BLaER1 (cell line): ENCODE results near the gene RPL36.

Source experiments
- H3K27ac ChIP-seq: shearing (Covaris generic); formaldehyde crosslinking; 2 replicates; pipeline ENCODE4 v1.8.1; 2022
- H3K27me3 ChIP-seq: shearing (Covaris generic); formaldehyde crosslinking; 2 replicates; pipeline ENCODE4 v1.8.1; 2022
- H3K36me3 ChIP-seq: shearing (Covaris generic); formaldehyde crosslinking; 2 replicates; pipeline ENCODE4 v1.8.1; 2022
- H3K4me1 ChIP-seq: shearing (Covaris generic); formaldehyde crosslinking; 2 replicates; pipeline ENCODE4 v1.8.1; 2022
- H3K4me2 ChIP-seq: shearing (Covaris generic); formaldehyde crosslinking; 2 replicates; pipeline ENCODE4 v1.8.1; 2022
- H3K4me3 ChIP-seq: shearing (Covaris generic); formaldehyde crosslinking; 2 replicates; pipeline ENCODE4 v1.8.1; 2022
- H3K9ac ChIP-seq: shearing (Covaris generic); formaldehyde crosslinking; 2 replicates; pipeline ENCODE4 v1.8.1; 2022
- H3K9me3 ChIP-seq: shearing (Covaris generic); formaldehyde crosslinking; 2 replicates; pipeline ENCODE4 v1.8.1; 2022
- H4K20me1 ChIP-seq: shearing (Covaris generic); formaldehyde crosslinking; 2 replicates; pipeline ENCODE4 v1.8.1; 2022
- Cebpa-rat ChIP-seq: shearing (Covaris generic); IDR thresholded peaks from 2 replicates; pipeline ENCODE4 v1.8.1; 2022

Gene RPL36

DNA sequence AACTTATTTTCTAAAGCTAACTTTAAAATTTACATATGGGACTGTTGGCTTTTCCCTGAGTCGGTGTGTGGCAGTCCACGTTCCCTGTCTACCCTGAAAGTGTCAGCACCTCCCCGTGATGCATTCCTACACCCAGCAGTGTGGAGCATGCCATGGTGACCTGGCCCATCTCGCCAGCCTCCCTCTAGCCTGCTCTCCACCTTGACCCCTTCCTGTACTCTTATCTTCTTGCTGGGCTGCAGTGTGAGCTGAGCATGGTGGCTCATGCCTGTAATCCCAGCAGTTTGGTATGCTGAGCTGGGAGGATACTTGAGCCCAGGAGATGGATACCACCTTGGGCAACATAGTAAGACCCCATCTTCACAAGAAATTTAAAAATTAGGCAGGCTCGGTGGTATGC, 35.2 kb upstream of the RPL36 start:
- Histone ChIP-seq H3K27me3 (no peaks in the 10 kb centered on the region), H3K4me3 (no peak overlapping the region), H3K36me3 (peaks cover 99% of the 10 kb centered on the region), H3K4me2 (no peak overlapping the region), H3K4me1 (no peaks in the 10 kb centered on the region), H3K9me3 (no peaks in the 10 kb centered on the region), H4K20me1 (peaks cover 92% of the 10 kb centered on the region), H3K27ac (no peak overlapping the region), H3K9ac (no peak overlapping the region)
- TF ChIP-seq Cebpa-rat, result no peak

DNA sequence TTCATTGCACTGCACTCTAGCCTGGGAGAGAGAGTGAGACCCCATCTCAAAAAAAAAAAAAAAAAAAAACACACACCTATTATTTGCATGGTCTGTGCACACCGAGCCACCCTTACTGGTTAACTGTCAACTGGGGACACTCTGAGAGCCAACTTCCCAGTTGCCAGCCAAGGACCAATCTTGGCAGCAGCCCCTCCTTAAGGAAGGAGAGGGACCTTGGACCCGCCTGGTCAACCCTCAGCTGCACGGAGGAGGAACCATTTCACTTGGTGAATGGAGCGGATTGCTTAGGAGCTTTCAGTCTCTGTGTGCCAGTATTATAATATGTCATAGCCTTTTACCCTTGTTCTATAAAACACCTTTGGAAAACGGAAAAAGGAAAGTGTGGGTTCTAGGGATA, 34.7 kb upstream of the RPL36 start:
- Histone ChIP-seq H3K9ac (no peak overlapping the region), H3K27ac (no peak overlapping the region), H3K4me2 (no peak overlapping the region), H3K4me3 (no peak overlapping the region), H3K27me3 (no peaks in the 10 kb centered on the region), H3K36me3 (peaks cover 99% of the 10 kb centered on the region), H3K4me1 (no peaks in the 10 kb centered on the region), H4K20me1 (peaks cover 92% of the 10 kb centered on the region), H3K9me3 (no peaks in the 10 kb centered on the region)
- TF ChIP-seq Cebpa-rat, result no peak

DNA sequence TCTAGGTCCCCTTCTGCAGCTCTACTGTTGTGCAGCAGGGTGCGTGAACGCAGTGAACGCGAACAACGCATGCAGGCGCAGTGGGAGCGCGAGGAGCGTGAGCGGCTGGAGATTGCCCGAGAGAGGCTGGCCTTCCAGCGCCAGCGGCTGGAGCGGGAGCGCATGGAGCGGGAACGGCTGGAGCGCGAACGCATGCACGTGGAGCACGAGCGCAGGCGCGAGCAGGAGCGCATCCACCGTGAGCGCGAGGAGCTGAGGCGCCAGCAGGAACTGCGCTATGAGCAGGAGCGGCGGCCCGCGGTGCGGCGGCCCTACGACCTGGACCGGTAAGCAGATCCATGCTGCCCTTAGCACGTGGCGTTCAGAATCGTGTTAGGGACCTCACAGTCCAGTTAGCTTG, 28.6 kb upstream of the RPL36 start:
- Histone ChIP-seq H3K4me1 (no peaks in the 10 kb centered on the region), H3K9ac (no peak overlapping the region), H3K27ac (no peak overlapping the region), H3K36me3 (peaks cover 99% of the 10 kb centered on the region), H3K4me3 (no peak overlapping the region), H3K9me3 (no peaks in the 10 kb centered on the region), H4K20me1 (peaks cover 92% of the 10 kb centered on the region), H3K27me3 (no peaks in the 10 kb centered on the region), H3K4me2 (no peak overlapping the region)
- no peak for TF ChIP-seq Cebpa-rat

DNA sequence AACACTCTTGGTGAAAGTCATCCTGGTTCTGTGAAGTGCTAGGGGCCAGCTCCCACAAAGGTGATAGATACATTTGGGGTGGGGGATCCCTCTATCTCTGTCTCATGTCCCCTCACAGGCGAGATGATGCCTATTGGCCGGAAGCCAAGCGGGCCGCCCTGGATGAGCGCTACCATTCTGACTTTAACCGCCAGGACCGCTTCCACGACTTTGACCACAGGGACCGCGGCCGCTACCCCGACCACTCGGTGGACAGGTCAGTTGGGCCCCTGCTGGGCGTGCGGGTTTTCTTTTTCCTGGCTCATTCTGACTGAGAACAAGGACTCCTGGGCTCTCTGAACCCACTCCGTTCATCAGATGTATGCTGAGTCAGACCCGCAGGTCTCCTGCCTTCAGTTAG, 26.2 kb upstream of the RPL36 start:
- no peak overlapping the region for H3K4me2 ChIP-seq
- no peak for TF ChIP-seq Cebpa-rat
- peaks cover 97% of the 10 kb centered on the region for H4K20me1 ChIP-seq
- H3K9ac ChIP-seq, result no peak overlapping the region
- H3K27ac ChIP-seq, result no peak overlapping the region
- no peaks in the 10 kb centered on the region for H3K4me1 ChIP-seq
- H3K36me3 ChIP-seq, result peaks cover 100% of the 10 kb centered on the region
- no peaks in the 10 kb centered on the region for H3K27me3 ChIP-seq
- no peaks in the 10 kb centered on the region for H3K9me3 ChIP-seq
- H3K4me3 ChIP-seq, result no peak overlapping the region

DNA sequence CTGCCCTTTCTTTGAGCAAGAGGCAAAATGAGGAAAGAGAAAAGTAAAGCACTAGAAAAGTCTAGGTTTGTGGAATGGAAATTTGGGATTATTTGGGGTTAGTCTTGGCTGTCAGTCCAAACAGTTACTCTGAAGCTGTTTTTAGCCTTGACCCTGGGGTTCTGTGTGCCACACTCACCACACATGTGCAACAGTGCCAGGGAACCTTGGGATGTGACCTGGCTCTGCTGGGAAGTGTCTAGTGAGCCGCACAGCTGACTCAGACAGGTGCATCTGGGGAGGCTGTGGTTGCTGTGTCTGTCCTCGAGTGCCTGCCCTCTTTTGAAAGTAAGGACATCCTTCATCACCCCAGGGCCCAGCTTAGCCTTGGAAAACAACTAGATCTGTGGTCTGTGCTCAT, 25.6 kb upstream of the RPL36 start:
- peaks cover 99% of the 10 kb centered on the region for H4K20me1 ChIP-seq
- peaks cover 100% of the 10 kb centered on the region for H3K36me3 ChIP-seq
- no peak overlapping the region for H3K4me3 ChIP-seq
- TF ChIP-seq Cebpa-rat, result no peak
- H3K9ac ChIP-seq, result no peak overlapping the region
- H3K4me1 ChIP-seq, result no peaks in the 10 kb centered on the region
- H3K27me3 ChIP-seq, result no peaks in the 10 kb centered on the region
- H3K27ac ChIP-seq, result no peak overlapping the region
- no peaks in the 10 kb centered on the region for H3K9me3 ChIP-seq
- no peak overlapping the region for H3K4me2 ChIP-seq

DNA sequence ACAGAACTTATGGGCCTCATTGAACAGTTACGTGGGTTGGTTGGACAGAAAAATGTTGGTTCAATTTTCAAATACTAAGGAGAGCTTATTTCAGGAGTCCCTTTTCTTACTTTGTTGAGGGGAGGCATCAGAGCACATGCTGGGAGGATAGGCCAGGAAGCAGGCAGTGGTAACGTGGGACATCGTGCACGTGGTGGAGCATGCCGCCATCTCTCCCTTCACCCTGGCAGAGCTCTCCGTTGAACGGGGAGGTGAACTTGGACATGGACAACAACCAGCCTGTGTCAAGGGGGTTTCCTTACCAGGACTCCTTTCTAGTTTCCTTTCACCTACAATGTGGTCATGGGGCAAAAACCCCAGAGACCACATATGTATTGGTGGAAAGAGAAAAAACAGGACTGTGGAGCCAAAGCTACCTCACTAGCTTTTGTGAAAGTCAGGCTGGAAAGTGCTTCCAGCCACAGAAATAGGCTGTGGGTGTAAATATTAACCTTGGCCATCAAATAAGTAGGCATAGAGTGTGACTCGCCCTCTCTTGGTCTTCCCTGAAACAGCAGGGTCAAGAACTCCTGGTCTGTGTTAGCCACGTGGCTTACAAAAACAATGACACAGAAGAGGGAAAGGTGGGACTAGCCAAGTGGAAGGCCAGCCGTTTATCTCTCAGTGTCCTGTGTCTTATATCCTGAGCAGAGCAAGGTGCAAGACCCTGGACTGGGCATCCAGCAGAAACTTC, 24.1 kb upstream of the RPL36 start:
- no peak overlapping the region for H3K9ac ChIP-seq
- peaks cover 98% of the 10 kb centered on the region for H3K36me3 ChIP-seq

DNA sequence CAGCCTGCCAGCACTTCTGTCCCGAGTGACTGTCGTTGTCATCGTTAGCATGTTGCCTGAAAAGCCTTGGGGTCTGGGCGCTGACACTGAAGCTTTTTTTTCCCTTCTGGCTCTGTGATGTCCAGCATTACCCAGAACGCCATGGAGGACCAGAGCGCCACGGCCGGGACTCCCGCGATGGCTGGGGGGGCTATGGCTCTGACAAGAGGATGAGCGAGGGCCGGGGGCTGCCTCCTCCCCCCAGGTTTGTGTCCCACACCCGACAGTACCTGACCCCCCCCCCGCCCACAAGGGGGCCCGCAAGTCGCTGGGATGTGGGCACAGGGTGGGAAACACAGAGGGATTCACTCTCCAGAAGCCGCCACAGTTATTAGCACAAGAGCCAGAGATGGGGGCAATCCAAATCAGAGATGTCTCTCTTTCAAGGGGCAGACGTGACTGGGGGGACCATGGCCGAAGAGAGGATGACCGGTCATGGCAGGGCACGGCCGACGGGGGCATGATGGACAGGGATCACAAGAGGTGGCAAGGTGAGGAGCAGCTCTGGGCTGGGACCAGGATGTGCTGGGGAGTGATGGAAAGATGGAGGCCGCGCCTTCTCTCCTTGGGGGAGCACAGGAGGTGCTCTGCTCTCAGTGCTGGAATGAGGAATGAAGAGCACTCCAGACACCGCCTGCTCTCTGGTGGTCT, 23.0 kb upstream of the RPL36 start:
- no peak for TF ChIP-seq Cebpa-rat
- Histone ChIP-seq H3K27me3 (no peaks in the 10 kb centered on the region), H3K36me3 (peaks cover 98% of the 10 kb centered on the region), H3K9me3 (no peaks in the 10 kb centered on the region), H3K4me3 (no peak overlapping the region), H3K4me1 (0 out of 2 replicates have a peak, but pooled peaks cover 9% of the 10 kb centered on the region), H3K4me2 (no peak overlapping the region), H3K27ac (no peak overlapping the region), H3K9ac (no peak overlapping the region), H4K20me1 (peaks cover 92% of the 10 kb centered on the region)

More for the DNA sequence above, 24.1 kb upstream of the RPL36 start:
- Histone ChIP-seq H3K27ac (no peak overlapping the region), H3K4me1 (0 out of 2 replicates have a peak, but pooled peaks cover 9% of the 10 kb centered on the region), H4K20me1 (peaks cover 96% of the 10 kb centered on the region), H3K9me3 (no peaks in the 10 kb centered on the region), H3K4me2 (no peak overlapping the region), H3K4me3 (no peak overlapping the region), H3K27me3 (no peaks in the 10 kb centered on the region)
- TF ChIP-seq Cebpa-rat, result no peak

DNA sequence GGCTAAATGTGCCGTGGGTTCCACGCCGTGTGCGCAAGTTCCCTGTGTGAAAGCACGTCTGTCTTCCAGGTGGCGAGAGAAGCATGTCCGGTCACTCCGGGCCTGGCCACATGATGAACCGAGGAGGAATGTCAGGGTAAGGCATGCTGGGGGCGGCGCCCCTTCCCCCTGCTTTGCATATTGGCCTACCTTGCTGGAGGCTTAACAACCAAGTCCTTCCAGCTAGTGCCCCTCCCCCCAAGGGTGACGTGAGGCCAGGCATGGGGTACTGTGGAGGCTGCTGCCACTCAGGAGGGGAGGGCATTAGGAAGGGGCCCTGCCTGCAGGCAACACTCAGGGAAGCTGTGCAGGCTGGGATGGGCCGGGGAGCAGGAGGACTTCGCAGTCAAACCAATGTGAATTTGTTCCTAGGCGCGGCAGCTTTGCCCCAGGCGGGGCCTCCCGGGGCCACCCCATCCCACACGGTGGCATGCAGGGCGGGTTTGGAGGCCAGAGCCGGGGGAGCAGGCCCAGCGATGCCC, 22.3 kb upstream of the RPL36 start:
- no peak overlapping the region for H3K9ac ChIP-seq
- H4K20me1 ChIP-seq, result peaks cover 84% of the 10 kb centered on the region
- no peak overlapping the region for H3K4me3 ChIP-seq
- H3K27me3 ChIP-seq, result no peaks in the 10 kb centered on the region
- no peak overlapping the region for H3K27ac ChIP-seq
- TF ChIP-seq Cebpa-rat, result no peak
- no peak overlapping the region for H3K4me2 ChIP-seq
- H3K4me1 ChIP-seq, result 0 out of 2 replicates have a peak, but pooled peaks cover 9% of the 10 kb centered on the region
- H3K9me3 ChIP-seq, result no peaks in the 10 kb centered on the region
- H3K36me3 ChIP-seq, result peaks cover 98% of the 10 kb centered on the region

DNA sequence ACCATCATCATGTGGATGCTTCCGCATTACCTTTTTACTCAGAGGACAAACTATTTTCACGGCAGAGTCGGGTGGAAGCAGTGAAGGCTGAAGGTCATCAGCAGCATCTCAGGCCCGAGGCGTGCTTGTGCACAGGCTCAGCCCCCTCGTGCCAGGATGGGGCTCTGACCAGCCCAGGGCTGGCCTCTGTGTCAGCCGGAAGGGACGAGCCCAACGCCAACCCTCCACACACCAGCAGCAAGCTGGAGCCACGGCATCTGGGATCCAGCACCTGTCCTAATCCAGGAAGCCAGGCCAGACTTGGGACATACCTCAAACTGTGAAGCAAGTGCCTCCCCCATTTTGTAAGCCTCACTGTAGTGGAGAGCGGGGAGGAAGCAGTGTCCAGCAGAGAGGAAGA, 20.9 kb upstream of the RPL36 start:
- Histone ChIP-seq H4K20me1 (peaks cover 70% of the 10 kb centered on the region), H3K36me3 (peaks cover 87% of the 10 kb centered on the region), H3K4me2 (no peak overlapping the region), H3K4me1 (0 out of 2 replicates have a peak, but pooled peaks cover 9% of the 10 kb centered on the region), H3K4me3 (no peak overlapping the region), H3K27ac (no peak overlapping the region), H3K27me3 (no peaks in the 10 kb centered on the region), H3K9me3 (no peaks in the 10 kb centered on the region), H3K9ac (no peak overlapping the region)
- TF ChIP-seq Cebpa-rat, result no peak

DNA sequence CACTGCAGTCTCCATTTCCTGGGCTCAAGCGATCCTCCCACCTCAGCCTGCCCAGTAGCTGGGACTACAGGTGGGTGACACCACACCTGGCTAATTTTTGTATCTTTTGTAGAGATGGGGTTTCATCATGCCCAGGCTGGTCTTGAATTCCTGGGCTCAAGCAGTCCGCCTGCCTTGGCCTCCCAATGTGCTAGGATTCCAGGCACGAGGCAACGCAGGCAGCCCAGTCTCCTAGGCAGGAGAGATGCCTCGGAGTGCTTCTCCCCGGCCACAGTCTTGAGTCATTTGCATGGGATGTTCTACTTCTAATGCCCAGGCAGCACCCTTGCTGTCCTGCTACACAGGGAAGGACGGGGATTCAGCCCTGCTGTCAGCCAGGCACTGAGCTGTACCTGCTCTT, 18.5 kb upstream of the RPL36 start:
- Histone ChIP-seq H3K9ac (no peak overlapping the region), H3K4me1 (0 out of 2 replicates have a peak, but pooled peaks cover 9% of the 10 kb centered on the region), H3K36me3 (peaks cover 78% of the 10 kb centered on the region), H3K9me3 (no peaks in the 10 kb centered on the region), H3K4me2 (no peak overlapping the region), H4K20me1 (peaks cover 46% of the 10 kb centered on the region), H3K27ac (no peak overlapping the region), H3K27me3 (no peaks in the 10 kb centered on the region), H3K4me3 (no peak overlapping the region)
- no peak for TF ChIP-seq Cebpa-rat
